IPS-18a (cell line): ENCODE data around the gene ATP9A.

ENCODE experiments used
- H3K27ac ChIP-seq: one replicate; pipeline ENCODE4 v1.5.1; 2013; ENCODE audit warnings: low read length
- H3K27me3 ChIP-seq: one replicate; pipeline ENCODE4 v1.6.1; 2013; ENCODE audit warnings: mild to moderate bottlenecking, low read length; ENCODE audit not compliant: control insufficient read depth, insufficient read depth
- H3K36me3 ChIP-seq: one replicate; pipeline ENCODE4 v1.6.1; 2013; ENCODE audit warnings: low read depth, low read length; ENCODE audit not compliant: control insufficient read depth
- H3K4me1 ChIP-seq: one replicate; pipeline ENCODE4 v1.6.1; 2013; ENCODE audit warnings: low read depth, low read length; ENCODE audit not compliant: control insufficient read depth
- H3K4me3 ChIP-seq: one replicate; pipeline ENCODE4 v1.5.1; 2013; ENCODE audit warnings: low read length
- H3K9ac ChIP-seq: one replicate; pipeline ENCODE4 v1.6.1; 2013; ENCODE audit warnings: mild to moderate bottlenecking, low read length, moderate library complexity
- H3K9me3 ChIP-seq: one replicate; pipeline ENCODE4 v1.6.1; 2013; ENCODE audit warnings: low read depth, low read length; ENCODE audit not compliant: control insufficient read depth

Gene ATP9A

GRCh38 chr20:51562027-51562331 lies 206.2 kb downstream of the ATP9A start:
- H3K27me3 ChIP-seq, result peaks cover 62% of the 10 kb centered on the region
- no peaks in the 10 kb centered on the region for H3K9me3 ChIP-seq
- no peaks in the 10 kb centered on the region for H3K36me3 ChIP-seq
- peak overlapping the region; percentile 68 for H3K4me3 ChIP-seq
- no peak overlapping the region for H3K27ac ChIP-seq
- no peak overlapping the region for H3K9ac ChIP-seq
- peaks cover 16% of the 10 kb centered on the region for H3K4me1 ChIP-seq

- peaks cover 62% of the 10 kb centered on the region for H3K27me3 ChIP-seq
- H3K9ac ChIP-seq, result no peak overlapping the region
- no peaks in the 10 kb centered on the region for H3K9me3 ChIP-seq
- no peak overlapping the region for H3K27ac ChIP-seq
- peaks cover 16% of the 10 kb centered on the region for H3K4me1 ChIP-seq
- H3K36me3 ChIP-seq, result no peaks in the 10 kb centered on the region
- no peak overlapping the region for H3K4me3 ChIP-seq
Observed at GRCh38 chr20:51560550-51561307, 207.5 kb downstream of the ATP9A start.

GRCh38 chr20:51560042-51560441 lies 208.1 kb downstream of the ATP9A start:
- Histone ChIP-seq H3K4me1 (peaks cover 16% of the 10 kb centered on the region), H3K9me3 (no peaks in the 10 kb centered on the region), H3K36me3 (no peaks in the 10 kb centered on the region), H3K4me3 (no peak overlapping the region), H3K27me3 (peaks cover 62% of the 10 kb centered on the region), H3K27ac (no peak overlapping the region), H3K9ac (no peak overlapping the region)

GRCh38 chr20:51554538-51555165 lies 213.5 kb downstream of the ATP9A start:
- Histone ChIP-seq H3K27me3 (peaks cover 11% of the 10 kb centered on the region), H3K27ac (no peak overlapping the region), H3K9me3 (no peaks in the 10 kb centered on the region), H3K36me3 (no peaks in the 10 kb centered on the region), H3K9ac (no peak overlapping the region), H3K4me1 (no peaks in the 10 kb centered on the region), H3K4me3 (no peak overlapping the region)

GRCh38 chr20:51553897-51554486 lies 214.2 kb downstream of the ATP9A start:
- Histone ChIP-seq H3K27ac (no peak overlapping the region), H3K9ac (no peak overlapping the region)

GRCh38 chr20:51551186-51551585 lies 217.0 kb downstream of the ATP9A start:
- Histone ChIP-seq H3K4me1 (no peaks in the 10 kb centered on the region), H3K27ac (no peak overlapping the region), H3K9me3 (no peaks in the 10 kb centered on the region), H3K36me3 (no peaks in the 10 kb centered on the region), H3K9ac (no peak overlapping the region), H3K4me3 (no peak overlapping the region), H3K27me3 (peaks cover 16% of the 10 kb centered on the region)

More at GRCh38 chr20:51553897-51554486, 214.2 kb downstream of the ATP9A start:
- H3K4me1 ChIP-seq, result no peaks in the 10 kb centered on the region
- H3K36me3 ChIP-seq, result no peaks in the 10 kb centered on the region
- peaks cover 5% of the 10 kb centered on the region for H3K27me3 ChIP-seq
- no peak overlapping the region for H3K4me3 ChIP-seq
- no peaks in the 10 kb centered on the region for H3K9me3 ChIP-seq

- Histone ChIP-seq H3K9ac (no peak overlapping the region), H3K27me3 (peaks cover 25% of the 10 kb centered on the region), H3K4me1 (no peaks in the 10 kb centered on the region), H3K9me3 (no peaks in the 10 kb centered on the region), H3K27ac (no peak overlapping the region), H3K36me3 (no peaks in the 10 kb centered on the region), H3K4me3 (no peak overlapping the region)
Observed at GRCh38 chr20:51549474-51549873, 218.7 kb downstream of the ATP9A start.

GRCh38 chr20:51547951-51548350 lies 220.2 kb downstream of the ATP9A start:
- peaks cover 3% of the 10 kb centered on the region for H3K4me1 ChIP-seq
- H3K9me3 ChIP-seq, result no peaks in the 10 kb centered on the region
- no peaks in the 10 kb centered on the region for H3K36me3 ChIP-seq
- H3K27me3 ChIP-seq, result peaks cover 39% of the 10 kb centered on the region
- H3K4me3 ChIP-seq, result no peak overlapping the region
- H3K9ac ChIP-seq, result no peak overlapping the region
- H3K27ac ChIP-seq, result no peak overlapping the region
